WTC11 (cell line): ENCODE data around the gene PLPP1. TPM values are rescaled to one million over a fixed set of nuclear protein-coding genes. Genes with fewer than 3 reads are reported as not detected.

Experiments used
- ATAC-seq: fragments of 200-7000 bp; cut with Tn5 transposase; 2 replicates; pipeline ENCODE4 v1.10.0; 2021; ENCODE audit warnings: mild to moderate bottlenecking, moderate library complexity
- CTCF ChIA-PET: fragments of 300-600 bp; sonication (Branson Sonifier 250); formaldehyde crosslinking; loops from one replicate; lab custom pipeline; 2021; ENCODE audit warnings: antibody characterized with exemption; lab: Charles Lee
- POLR2A ChIA-PET: fragments of 350-600 bp; sonication (Branson Sonifier 250); formaldehyde crosslinking; loops from one replicate; lab custom pipeline; 2021; ENCODE audit warnings: antibody characterized with exemption; lab: Charles Lee
- DNase-seq: peaks from one replicate; pipeline ENCODE4 v3.0.0; 2021; ENCODE audit warnings: low spot score
- H3K27ac Mint-ChIP-seq: 2 replicates; pipeline ENCODE4 v1.8.0; 2021; ENCODE audit warnings: mixed read lengths
- H3K27me3 Mint-ChIP-seq: 2 replicates; pipeline ENCODE4 v1.8.0; 2021; ENCODE audit warnings: low read depth, mild to moderate bottlenecking, moderate library complexity, mixed read lengths
- H3K36me3 Mint-ChIP-seq: 2 replicates; pipeline ENCODE4 v1.8.0; 2021; ENCODE audit warnings: mixed read lengths
- H3K4me1 Mint-ChIP-seq: 2 replicates; pipeline ENCODE4 v1.8.0; 2022; ENCODE audit warnings: mixed read lengths
- H3K4me3 Mint-ChIP-seq: 2 replicates; pipeline ENCODE4 v1.8.0; 2021; ENCODE audit warnings: mild to moderate bottlenecking, moderate library complexity, mixed read lengths
- H3K9me3 Mint-ChIP-seq: 2 replicates; pipeline ENCODE4 v1.8.0; 2021; ENCODE audit warnings: mixed read lengths
- ATF1 ChIP-seq: sonication (generic); formaldehyde crosslinking; IDR thresholded peaks from 2 replicates; pipeline ENCODE4 v1.8.1; 2023; ENCODE audit warnings: mild to moderate bottlenecking, moderate library complexity, missing genetic modification reagents
- CDX4 ChIP-seq: fragments of 250-450 bp; sonication (Bioruptor Pico); IDR thresholded peaks from 2 replicates; pipeline ENCODE4 v1.9.0; 2021; ENCODE audit warnings: moderate library complexity, mild to moderate bottlenecking, inconsistent platforms, borderline replicate concordance
- ELF4 ChIP-seq: sonication (generic); formaldehyde crosslinking; IDR thresholded peaks from 2 replicates; pipeline ENCODE4 v1.8.1; 2022; ENCODE audit warnings: low read depth, mild to moderate bottlenecking, moderate library complexity, missing genetic modification reagents
- ESRRA ChIP-seq: sonication (generic); formaldehyde crosslinking; IDR thresholded peaks from 2 replicates; pipeline ENCODE4 v1.8.1; 2022; ENCODE audit warnings: mild to moderate bottlenecking, missing genetic modification reagents, borderline replicate concordance
- GRHL2 ChIP-seq: fragments of 250-450 bp; sonication (Bioruptor Pico); IDR thresholded peaks from 2 replicates; pipeline ENCODE4 v1.8.0; 2022; ENCODE audit warnings: mild to moderate bottlenecking, moderate library complexity; ENCODE audit not compliant: insufficient replicate concordance, severe bottlenecking
- NFYB ChIP-seq: sonication (generic); formaldehyde crosslinking; conservative IDR thresholded peaks from 2 replicates; pipeline ENCODE4 v1.8.0; 2022; ENCODE audit warnings: low read depth, missing genetic modification reagents
- RELA ChIP-seq: sonication (generic); formaldehyde crosslinking; IDR thresholded peaks from 2 replicates; pipeline ENCODE4 v1.8.1; 2022; ENCODE audit warnings: missing genetic modification reagents, mild to moderate bottlenecking, borderline replicate concordance
- RORB ChIP-seq: fragments of 250-450 bp; sonication (Bioruptor Pico); IDR thresholded peaks from 2 replicates; pipeline ENCODE4 v1.9.0; 2021; ENCODE audit warnings: mild to moderate bottlenecking
- SMAD3 ChIP-seq: sonication (generic); formaldehyde crosslinking; IDR thresholded peaks from 2 replicates; pipeline ENCODE4 v1.8.0; 2022; ENCODE audit warnings: missing genetic modification reagents, mild to moderate bottlenecking, borderline replicate concordance
- TEAD4 ChIP-seq: sonication (generic); formaldehyde crosslinking; IDR thresholded peaks from 2 replicates; pipeline ENCODE4 v1.8.0; 2022; ENCODE audit warnings: mild to moderate bottlenecking, missing genetic modification reagents
- ZBTB21 ChIP-seq: sonication (generic); formaldehyde crosslinking; IDR thresholded peaks from 2 replicates; pipeline ENCODE4 v1.8.1; 2023; ENCODE audit warnings: mild to moderate bottlenecking, missing genetic modification reagents, borderline replicate concordance
- ZNF263 ChIP-seq: sonication (generic); formaldehyde crosslinking; IDR thresholded peaks from 2 replicates; pipeline ENCODE4 v1.8.1; 2022; ENCODE audit warnings: low read depth, mild to moderate bottlenecking, moderate library complexity, missing genetic modification reagents
- ZNF317 ChIP-seq: sonication (generic); formaldehyde crosslinking; IDR thresholded peaks from 2 replicates; pipeline ENCODE4 v1.8.1; 2023; ENCODE audit warnings: low read depth, mild to moderate bottlenecking, moderate library complexity, missing genetic modification reagents, borderline replicate concordance
- ZNF512 ChIP-seq: sonication (generic); formaldehyde crosslinking; IDR thresholded peaks from 2 replicates; pipeline ENCODE4 v1.8.1; 2022; ENCODE audit warnings: missing genetic modification reagents, borderline replicate concordance
- ZNF532 ChIP-seq: fragments of 250-450 bp; sonication (Bioruptor Pico); IDR thresholded peaks from 2 replicates; pipeline ENCODE4 v1.9.0; 2021; ENCODE audit warnings: mild to moderate bottlenecking, borderline replicate concordance
- total RNA-seq: library from RNA; stranded (reverse); gene quantifications from 3 replicates; pipeline ENCODE4 v1.2.3, GENCODE V29; 2021
- TF ChIP-seq, protein P1 (sequence below): sonication (generic); formaldehyde crosslinking; IDR thresholded peaks from 2 replicates; pipeline ENCODE4 v1.8.0; 2022; ENCODE audit warnings: mild to moderate bottlenecking, missing genetic modification reagents
- TF ChIP-seq, protein P2 (sequence below): sonication (generic); formaldehyde crosslinking; IDR thresholded peaks from 2 replicates; pipeline ENCODE4 v1.8.0; 2022; ENCODE audit warnings: mild to moderate bottlenecking, missing genetic modification reagents
- TF ChIP-seq, protein P3 (sequence below): fragments of 250-450 bp; sonication (Bioruptor Pico); IDR thresholded peaks from 2 replicates; pipeline ENCODE4 v1.8.0; 2021; ENCODE audit warnings: mild to moderate bottlenecking
- TF ChIP-seq, protein P4 (sequence below): fragments of 250-450 bp; sonication (Bioruptor Pico); conservative IDR thresholded peaks from 2 replicates; pipeline ENCODE4 v1.9.0; 2021; ENCODE audit warnings: mild to moderate bottlenecking

Gene PLPP1
- total RNA-seq, 1 experiment from 2014 or later = 43.2 TPM

DNA sequence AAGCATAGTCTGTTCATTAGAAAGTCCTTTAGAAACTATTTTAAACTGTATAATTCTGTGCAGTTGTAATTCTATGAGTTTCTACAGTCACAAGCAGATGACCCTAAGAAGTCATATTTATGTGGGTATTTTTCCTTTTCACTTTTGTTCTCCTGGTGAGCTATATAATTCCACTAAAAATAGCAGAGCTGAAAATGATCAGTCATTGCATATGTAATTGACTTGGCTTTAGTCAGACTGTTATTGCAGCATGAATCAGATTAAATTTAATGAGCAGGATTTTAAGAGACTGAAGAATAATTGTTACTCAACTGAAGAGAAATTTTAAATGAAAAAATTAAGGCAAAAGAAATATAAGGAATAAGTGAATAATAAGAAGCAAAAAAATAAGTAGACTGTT, 118.5 kb downstream of the PLPP1 start:
- Mint-ChIP-seq H3K4me3 (no peak overlapping the region), H3K9me3 (no peaks in the 10 kb centered on the region), H3K27me3 (no peaks in the 10 kb centered on the region), H3K27ac (no peak overlapping the region), H3K36me3 (peaks cover 28% of the 10 kb centered on the region), H3K4me1 (peaks cover 6% of the 10 kb centered on the region)
- ATAC-seq = no peak
- POLR2A ChIA-PET = no interaction called here
- CTCF ChIA-PET = no interaction called here
- TF ChIP-seq ZBTB21 (CRISPR knock-in tag) (no peak), ATF1 (CRISPR knock-in tag) (no peak), ZNF263 (CRISPR knock-in tag) (no peak), NFYB (no peak), RORB (CRISPR knock-in tag) (no peak), ELF4 (CRISPR knock-in tag) (no peak), RELA (CRISPR knock-in tag) (no peak), GRHL2 (CRISPR knock-in tag) (no peak), ZNF532 (CRISPR knock-in tag) (no peak), ZNF512 (CRISPR knock-in tag) (no peak), CDX4 (CRISPR knock-in tag) (no peak), TEAD4 (no peak), SMAD3 (CRISPR knock-in tag) (no peak), ZNF317 (CRISPR knock-in tag) (no peak), ESRRA (CRISPR knock-in tag) (no peak)
- TF ChIP-seq, protein P1, sequence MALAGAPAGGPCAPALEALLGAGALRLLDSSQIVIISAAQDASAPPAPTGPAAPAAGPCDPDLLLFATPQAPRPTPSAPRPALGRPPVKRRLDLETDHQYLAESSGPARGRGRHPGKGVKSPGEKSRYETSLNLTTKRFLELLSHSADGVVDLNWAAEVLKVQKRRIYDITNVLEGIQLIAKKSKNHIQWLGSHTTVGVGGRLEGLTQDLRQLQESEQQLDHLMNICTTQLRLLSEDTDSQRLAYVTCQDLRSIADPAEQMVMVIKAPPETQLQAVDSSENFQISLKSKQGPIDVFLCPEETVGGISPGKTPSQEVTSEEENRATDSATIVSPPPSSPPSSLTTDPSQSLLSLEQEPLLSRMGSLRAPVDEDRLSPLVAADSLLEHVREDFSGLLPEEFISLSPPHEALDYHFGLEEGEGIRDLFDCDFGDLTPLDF (CRISPR knock-in tag) = no peak
- TF ChIP-seq, protein P2, sequence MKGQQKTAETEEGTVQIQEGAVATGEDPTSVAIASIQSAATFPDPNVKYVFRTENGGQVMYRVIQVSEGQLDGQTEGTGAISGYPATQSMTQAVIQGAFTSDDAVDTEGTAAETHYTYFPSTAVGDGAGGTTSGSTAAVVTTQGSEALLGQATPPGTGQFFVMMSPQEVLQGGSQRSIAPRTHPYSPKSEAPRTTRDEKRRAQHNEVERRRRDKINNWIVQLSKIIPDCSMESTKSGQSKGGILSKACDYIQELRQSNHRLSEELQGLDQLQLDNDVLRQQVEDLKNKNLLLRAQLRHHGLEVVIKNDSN (CRISPR knock-in tag) = no peak
- TF ChIP-seq, protein P3, sequence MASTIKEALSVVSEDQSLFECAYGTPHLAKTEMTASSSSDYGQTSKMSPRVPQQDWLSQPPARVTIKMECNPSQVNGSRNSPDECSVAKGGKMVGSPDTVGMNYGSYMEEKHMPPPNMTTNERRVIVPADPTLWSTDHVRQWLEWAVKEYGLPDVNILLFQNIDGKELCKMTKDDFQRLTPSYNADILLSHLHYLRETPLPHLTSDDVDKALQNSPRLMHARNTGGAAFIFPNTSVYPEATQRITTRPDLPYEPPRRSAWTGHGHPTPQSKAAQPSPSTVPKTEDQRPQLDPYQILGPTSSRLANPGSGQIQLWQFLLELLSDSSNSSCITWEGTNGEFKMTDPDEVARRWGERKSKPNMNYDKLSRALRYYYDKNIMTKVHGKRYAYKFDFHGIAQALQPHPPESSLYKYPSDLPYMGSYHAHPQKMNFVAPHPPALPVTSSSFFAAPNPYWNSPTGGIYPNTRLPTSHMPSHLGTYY (CRISPR knock-in tag) = no peak
- TF ChIP-seq, protein P4, sequence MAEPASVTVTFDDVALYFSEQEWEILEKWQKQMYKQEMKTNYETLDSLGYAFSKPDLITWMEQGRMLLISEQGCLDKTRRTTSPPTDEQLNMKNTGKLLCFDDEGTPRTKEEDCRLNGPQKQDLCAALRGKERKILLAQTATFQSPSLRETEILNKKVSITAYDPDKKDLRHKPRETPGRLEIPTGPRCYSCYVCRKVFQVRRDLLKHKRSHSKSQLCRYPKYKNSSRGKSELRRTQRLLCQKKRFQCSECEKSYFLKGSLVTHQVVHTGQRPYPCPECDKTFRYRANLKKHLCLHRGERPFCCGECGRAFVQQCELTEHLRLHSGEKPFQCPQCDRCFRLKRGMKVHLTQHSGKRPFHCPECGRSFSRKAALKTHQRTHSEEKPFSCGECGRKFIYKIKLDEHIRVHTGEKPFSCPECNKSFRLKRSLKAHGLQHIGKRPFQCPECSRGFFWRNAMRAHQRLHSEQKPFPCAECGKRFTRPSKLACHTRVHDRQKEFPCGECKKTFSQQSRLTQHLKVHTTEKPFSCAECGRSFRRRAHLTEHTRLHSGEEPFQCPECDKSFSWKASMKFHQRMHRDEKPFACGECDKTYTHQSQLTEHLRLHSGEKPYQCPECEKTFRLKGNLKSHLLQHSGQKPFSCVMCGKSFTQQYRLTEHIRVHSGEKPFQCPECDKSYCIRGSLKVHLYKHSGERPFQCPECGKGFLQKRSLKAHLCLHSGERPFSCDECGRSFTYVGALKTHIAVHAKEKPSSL (CRISPR knock-in tag) = no peak
- no peak for DNase-seq
